HG02973 (cell line): ENCODE measurements around the gene FAF1.

ENCODE experiments used
- ATAC-seq: cut with Tn5 transposase; IDR thresholded peaks from one replicate; pipeline ENCODE4 v1.9.1; 2021; ENCODE audit warnings: moderate library complexity; ENCODE audit not compliant: unreplicated experiment

The FAF1 gene

GRCh38 chr1:50978852-50979781 is 19.1 kb upstream of the FAF1 start:
- ATAC-seq, result no peak

GRCh38 chr1:50978144-50978851 is 18.2 kb upstream of the FAF1 start:
- peak; percentile 34 for ATAC-seq

DNA sequence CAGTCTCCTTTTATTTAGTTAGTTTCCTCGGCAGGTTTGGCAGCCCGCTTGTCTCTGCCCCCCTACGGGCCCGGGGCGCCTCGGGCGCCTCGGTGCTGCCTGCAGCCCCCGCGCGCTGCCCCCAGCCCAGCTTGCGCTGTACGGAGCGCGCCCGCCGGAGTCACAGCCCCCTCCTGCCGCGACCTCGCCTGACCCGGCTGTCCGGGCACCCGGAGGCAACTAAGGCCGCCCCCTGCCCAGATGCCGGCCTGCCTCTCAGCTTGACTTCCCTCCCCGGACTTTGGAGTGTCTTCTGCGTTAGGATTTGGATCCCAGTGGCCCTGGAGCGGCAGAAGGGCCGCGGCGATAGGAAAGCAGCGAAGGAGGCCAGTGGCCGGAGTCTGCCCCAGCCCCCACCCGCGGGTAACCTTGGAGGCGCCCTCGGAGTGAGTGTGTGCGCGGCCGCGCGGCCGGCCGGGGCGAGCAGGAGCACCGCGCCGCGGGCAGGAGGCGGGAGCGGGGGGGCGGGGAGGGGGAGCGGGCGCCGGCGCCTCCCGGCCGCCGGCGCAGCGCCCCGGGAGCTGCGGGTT is 17.6 kb upstream of the FAF1 start:
- ATAC-seq, result peak; percentile 52

DNA sequence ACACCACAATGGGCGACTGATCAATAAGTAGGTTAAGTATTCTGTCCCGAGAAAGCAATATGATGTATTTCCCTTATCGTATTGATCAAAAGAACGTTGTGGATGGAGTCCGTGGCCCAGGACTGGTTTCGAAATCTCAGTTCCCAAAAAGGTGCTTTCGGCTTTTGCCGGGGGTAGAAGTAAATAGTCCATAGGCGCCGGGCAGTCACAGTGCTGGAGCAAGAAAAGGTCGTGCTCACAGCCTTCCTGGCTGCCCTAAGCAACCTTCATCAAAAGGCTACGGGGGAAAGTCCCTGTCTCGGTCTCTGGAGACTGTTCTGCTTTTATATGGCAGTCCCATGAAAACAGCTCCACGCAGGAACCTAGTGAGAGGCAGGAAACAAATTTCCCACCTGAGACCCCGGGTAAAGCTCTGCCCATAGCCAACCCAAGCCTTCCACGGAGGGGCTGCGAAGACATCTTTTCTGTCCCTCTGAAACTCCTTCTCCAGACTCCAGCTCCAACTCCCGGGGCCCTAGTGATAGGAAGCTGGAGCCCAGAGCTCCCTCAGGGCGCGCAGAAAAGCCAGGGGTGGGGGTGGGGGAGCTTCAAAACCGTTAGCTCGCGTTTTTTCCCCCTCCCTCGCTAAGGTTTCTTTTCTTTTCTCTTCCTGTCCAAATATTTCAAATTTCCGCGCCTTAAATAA is 17.0 kb upstream of the FAF1 start:
- ATAC-seq, result peak; percentile 44

GRCh38 chr1:50976111-50976889 is 16.2 kb upstream of the FAF1 start:
- ATAC-seq, result no peak

DNA sequence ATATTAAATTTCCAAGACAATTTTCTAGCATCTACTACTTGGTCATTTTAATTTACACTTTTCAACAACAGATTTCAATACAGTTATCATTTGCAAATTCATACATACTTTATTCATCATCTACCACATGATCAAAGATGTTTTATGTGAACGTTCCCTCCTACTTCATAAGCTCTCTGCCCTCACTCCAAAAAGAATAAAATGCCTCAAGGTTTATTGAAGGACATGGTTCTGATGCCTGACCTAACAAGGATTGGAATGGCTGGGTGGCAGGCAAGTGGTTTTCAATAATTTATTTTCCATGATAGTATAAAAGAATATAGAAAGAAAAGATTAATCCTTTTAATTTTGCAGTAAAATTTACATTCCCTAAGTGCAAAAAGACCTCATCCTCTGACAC is 15.4 kb upstream of the FAF1 start:
- ATAC-seq, result no peak

DNA sequence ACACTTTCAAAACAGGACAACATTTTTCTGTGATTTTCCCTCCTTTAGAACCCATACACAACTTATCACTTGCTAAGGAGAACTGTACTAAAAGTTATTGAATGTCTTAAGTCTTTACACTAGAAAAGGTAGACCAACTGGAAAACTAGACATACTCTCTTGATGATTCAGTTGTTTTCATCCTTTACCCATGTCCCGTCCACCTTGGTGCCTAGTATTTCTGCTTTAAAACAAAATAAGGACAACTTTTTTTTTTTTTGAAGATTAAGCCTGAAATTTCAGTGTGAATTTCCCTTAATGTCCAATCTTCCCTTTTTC is 14.5 kb upstream of the FAF1 start:
- ATAC-seq, result no peak

GRCh38 chr1:50973875-50974617 is 14.0 kb upstream of the FAF1 start:
- no peak for ATAC-seq

GRCh38 chr1:50973255-50973654 is 13.2 kb upstream of the FAF1 start:
- no peak for ATAC-seq

DNA sequence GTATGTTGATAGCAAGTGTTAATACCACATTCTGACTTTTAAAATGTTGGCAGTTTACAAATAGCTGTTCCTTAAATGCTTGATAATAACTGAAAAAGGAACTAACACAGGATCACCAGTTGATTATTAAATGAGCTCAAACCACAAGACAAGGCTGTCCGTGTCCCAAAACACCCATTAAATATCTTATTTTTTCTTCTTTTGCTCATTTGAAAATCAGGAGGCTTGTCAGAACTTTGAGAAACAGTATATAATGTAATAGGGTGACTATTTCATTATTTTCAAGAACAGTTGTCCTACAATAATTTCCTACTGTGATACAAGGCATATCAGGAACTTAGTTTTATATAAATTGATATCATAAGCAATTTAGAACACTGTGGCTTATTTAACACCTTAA is 12.7 kb upstream of the FAF1 start:
- no peak for ATAC-seq

DNA sequence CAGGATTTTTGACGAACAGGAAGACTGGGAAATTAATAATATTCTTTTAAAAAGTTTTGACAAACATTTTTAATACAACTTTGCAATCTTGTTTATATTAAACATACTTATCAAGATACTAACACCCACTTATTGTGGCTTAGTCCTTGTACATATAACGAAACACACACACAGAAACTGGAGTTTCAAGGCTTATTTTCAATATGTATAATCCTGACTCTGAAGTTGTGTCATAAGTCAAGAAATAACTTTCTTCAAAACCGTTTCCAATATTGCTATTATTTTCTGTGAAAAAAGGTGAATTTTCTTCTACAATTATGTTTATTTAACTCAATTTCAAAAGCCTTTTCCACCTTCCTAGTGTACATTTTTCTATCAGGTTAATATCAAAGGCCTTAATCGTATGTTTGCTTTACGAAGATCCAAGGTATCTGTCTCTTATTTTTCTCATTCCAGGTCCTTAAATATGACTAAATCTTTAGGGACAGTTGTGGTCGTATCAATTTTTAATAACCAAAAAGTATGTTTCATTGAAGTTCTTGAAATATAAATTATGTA is 11.8 kb upstream of the FAF1 start:
- no peak for ATAC-seq

GRCh38 chr1:50970931-50971582 is 11.0 kb upstream of the FAF1 start:
- no peak for ATAC-seq

DNA sequence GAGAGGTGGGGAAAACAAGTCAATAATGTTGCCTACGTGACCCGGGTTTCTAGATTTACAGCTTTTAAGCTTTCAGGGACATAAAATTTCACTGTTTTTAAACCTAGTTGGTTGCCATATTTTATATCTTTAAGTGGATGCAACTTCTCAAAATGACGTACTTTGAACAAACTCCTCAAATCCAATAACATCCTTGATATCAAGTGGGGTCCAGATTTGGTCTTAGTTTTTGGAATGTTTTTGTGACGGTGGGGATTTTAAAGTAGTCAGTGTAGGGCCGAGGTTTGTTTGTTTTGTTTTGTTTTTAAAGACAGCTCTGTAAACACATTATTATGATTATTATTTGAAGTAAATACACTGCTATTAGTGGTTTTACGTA is 10.4 kb upstream of the FAF1 start:
- ATAC-seq, result no peak

DNA sequence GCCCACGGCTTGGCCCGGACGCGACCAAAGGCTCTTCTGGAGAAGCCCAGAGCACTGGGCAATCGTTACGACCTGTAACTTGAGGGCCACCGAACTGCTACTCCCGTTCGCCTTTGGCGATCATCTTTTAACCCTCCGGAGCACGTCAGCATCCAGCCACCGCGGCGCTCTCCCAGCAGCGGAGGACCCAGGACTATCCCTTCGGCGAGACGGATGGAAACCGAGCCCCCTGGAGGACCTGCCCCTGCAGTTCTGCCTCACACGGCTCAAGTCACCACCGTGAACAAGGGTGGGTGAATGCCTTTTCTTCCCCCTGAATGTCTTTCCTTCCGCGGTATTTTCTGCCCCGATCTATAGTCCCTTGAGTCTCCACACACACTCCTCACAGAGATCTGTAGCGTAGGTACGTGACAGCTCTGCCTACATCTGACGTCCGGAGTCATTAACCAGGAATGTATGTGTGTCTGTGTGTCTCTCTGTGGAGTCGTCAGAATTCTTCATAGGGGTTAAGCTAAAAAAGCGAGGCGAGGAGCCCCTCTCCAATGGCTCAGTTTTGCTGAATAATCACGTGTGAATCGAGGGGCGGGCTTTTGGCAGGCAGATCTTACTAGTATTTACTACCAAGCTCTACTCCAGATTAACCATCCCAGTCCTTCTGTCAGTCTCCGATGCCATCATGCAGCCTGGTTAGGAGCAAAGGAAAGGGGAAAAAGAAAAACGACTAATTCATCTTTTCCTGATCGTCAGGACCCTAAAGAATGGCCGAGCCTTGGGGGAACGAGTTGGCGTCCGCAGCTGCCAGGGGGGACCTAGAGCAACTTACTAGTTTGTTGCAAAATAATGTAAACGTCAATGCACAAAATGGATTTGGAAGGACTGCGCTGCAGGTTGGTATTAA is 9.8 kb upstream of the FAF1 start, which contains the start of gene CDKN2C:
Gene CDKN2C, plus strand, starts transcription at position 635 of the 898 bp plus-strand sequence. Its CDS starts 124 bp downstream, at position 759.
- ATAC-seq, result peak; percentile 24

DNA sequence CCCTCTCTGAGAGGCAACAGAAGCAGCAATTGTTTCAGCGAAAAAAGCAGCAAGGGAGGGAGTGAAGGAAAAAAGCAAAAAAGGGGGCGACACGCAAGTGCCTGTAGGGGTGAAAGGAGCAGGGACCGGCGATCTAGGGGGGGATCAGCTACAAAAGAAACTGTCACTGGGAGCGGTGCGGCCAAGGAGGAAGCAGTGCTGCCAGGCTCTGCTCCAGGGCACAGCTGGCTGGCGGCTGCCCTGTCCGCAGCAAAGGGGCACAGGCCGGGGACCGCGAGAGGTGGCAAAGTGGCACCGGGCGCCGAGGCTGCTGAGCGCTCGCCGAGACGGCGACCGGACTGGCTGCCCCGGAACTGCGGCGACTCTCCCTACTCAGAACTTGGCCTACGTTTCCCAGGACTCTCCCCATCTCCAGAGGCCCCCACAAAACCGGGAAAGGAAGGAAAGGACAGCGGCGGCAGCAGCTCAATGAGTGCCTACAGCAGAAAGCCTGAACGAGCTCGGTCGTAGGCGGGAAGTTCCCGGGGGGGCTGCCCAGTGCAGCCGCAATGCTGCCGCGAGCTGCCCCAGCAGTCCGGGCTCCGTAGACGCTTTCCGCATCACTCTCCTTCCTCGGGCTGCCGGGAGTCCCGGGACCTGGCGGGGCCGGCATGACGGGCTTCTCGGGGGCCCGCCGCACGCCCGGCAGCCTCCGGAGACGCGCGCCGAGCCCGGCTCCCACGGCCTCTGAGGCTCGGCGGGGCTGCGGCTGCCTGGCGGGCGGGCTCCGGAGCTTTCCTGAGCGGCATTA is 8.9 kb upstream of the FAF1 start:
- peak; percentile 21 for ATAC-seq

GRCh38 chr1:50968158-50968820 is 8.2 kb upstream of the FAF1 start:
- peak; percentile 62 for ATAC-seq
